ENCODE measurements around the gene VAV3. TPM values are rescaled to one million over a fixed set of nuclear protein-coding genes. Genes with fewer than 3 reads are reported as not detected.

VAV3 gene
- total and polyA plus RNA-seq, 2 experiments from 2014 or later, result under 0.01 to 0.24 TPM

DNA sequence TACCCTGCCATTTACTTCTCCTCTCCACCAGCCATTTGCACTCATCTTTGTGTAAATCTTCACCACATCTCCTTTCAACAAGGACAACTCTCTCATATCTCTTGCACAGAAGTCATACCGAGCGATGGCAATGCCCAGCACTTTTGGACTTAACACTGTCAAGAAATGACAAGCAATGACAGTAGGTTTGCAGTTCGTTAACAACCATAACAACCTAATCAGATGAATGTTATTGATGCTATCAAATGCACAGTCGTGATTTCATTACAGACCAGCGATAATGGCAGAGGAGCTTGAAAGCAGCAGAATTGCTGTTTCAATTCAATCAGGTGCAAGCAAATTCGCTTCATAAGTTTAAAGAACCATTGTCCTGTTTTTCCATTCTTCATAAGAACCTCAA is 390.9 kb downstream of the VAV3 start:
- H3K79me2 ChIP-seq (ENCODE audit: insufficient read depth), result no peaks in the 10 kb centered on the region
- no peak overlapping the region for H3K4me3 ChIP-seq
- H3F3A ChIP-seq (ENCODE audit: insufficient read depth), result peaks cover 9% of the 10 kb centered on the region; the same call in 1 of the 2 replicates
- no peak overlapping the region for H3K27ac ChIP-seq
- no peaks in the 10 kb centered on the region for H3K36me3 ChIP-seq (ENCODE audit: low read depth)
- in situ Hi-C loops (cut with MboI), result no loop called here
- no peaks in the 10 kb centered on the region for H3K27me3 ChIP-seq (replicated peaks; ENCODE audit: insufficient read depth)
- H4K20me1 ChIP-seq (ENCODE audit: insufficient read depth), result no peaks in the 10 kb centered on the region
- H3K4me2 ChIP-seq (ENCODE audit: unreplicated experiment), result no peak overlapping the region
- H3K9ac ChIP-seq, result no peak overlapping the region
- DNase-seq, result no peak
- TF ChIP-seq EZH2phosphoT487 (IDR thresholded peaks at IDR 0.05; ENCODE audit: insufficient read depth, low read depth), result no peak
- TF ChIP-seq EZH2 (IDR thresholded peaks at IDR 0.05; ENCODE audit: insufficient read depth, poor library complexity, severe bottlenecking), result no peak
- no peaks in the 10 kb centered on the region for H3K9me3 ChIP-seq (ENCODE audit: low read depth)
- no peaks in the 10 kb centered on the region for H3K9me2 ChIP-seq (ENCODE audit: insufficient read depth)
- WGBS, 2 experiments (ENCODE audit: low coverage in 1 of 2, low lambda C conversion rate in 2 of 2, missing lambda C conversion rate in 2 of 2), result 92 to 95% methylated on average over 6 of the region's 6 CpGs
- no peak overlapping the region for H2AFZ ChIP-seq
- peaks cover 9% of the 10 kb centered on the region for H3K4me1 ChIP-seq (ENCODE audit: insufficient read depth)

- H3K36me3 ChIP-seq (ENCODE audit: low read depth), result no peaks in the 10 kb centered on the region
- no peak for TF ChIP-seq EZH2phosphoT487 (IDR thresholded peaks at IDR 0.05; ENCODE audit: insufficient read depth, low read depth)
- no peak for TF ChIP-seq EZH2 (IDR thresholded peaks at IDR 0.05; ENCODE audit: insufficient read depth, poor library complexity, severe bottlenecking)
- no peak overlapping the region for H3K9ac ChIP-seq
- H3K27ac ChIP-seq, result no peak overlapping the region
- H3K9me2 ChIP-seq (ENCODE audit: insufficient read depth), result no peaks in the 10 kb centered on the region
- no peaks in the 10 kb centered on the region for H3K9me3 ChIP-seq (ENCODE audit: low read depth)
- no peaks in the 10 kb centered on the region for H4K20me1 ChIP-seq (ENCODE audit: insufficient read depth)
- no peaks in the 10 kb centered on the region for H3K27me3 ChIP-seq (replicated peaks; ENCODE audit: insufficient read depth)
- peak overlapping the region; percentile 8 for H3K4me2 ChIP-seq (ENCODE audit: unreplicated experiment)
- peak; percentile 96 for DNase-seq
- H3K4me3 ChIP-seq, result 0 out of 2 replicates have a peak overlapping the region, but pooled peaks have one; percentile 14
- peaks cover 9% of the 10 kb centered on the region for H3K4me1 ChIP-seq (ENCODE audit: insufficient read depth)
- in situ Hi-C loops (cut with MboI), result no loop called here
- WGBS, 2 experiments (ENCODE audit: low coverage in 1 of 2, low lambda C conversion rate in 2 of 2, missing lambda C conversion rate in 2 of 2), result 1 to 2% methylated on average over 3 of the region's 3 CpGs
- H2AFZ ChIP-seq, result no peak overlapping the region
- H3F3A ChIP-seq (ENCODE audit: insufficient read depth), result peaks cover 9% of the 10 kb centered on the region; the same call in 1 of the 2 replicates
- H3K79me2 ChIP-seq (ENCODE audit: insufficient read depth), result no peaks in the 10 kb centered on the region
These were observed 392.2 kb downstream of the VAV3 start for GRCh38 chr1:107572674-107573211.

- 89 to 95% methylated on average over 15 of the region's 15 CpGs for WGBS, 2 experiments (ENCODE audit: low coverage in 1 of 2, low lambda C conversion rate in 2 of 2, missing lambda C conversion rate in 2 of 2)
- no peak for DNase-seq
- Histone ChIP-seq H3K4me2 (ENCODE audit: unreplicated experiment) (no peak overlapping the region), H3K27ac (no peak overlapping the region), H3K9me2 (ENCODE audit: insufficient read depth) (no peaks in the 10 kb centered on the region), H3K9ac (no peak overlapping the region), H2AFZ (no peak overlapping the region), H3K27me3 (replicated peaks; ENCODE audit: insufficient read depth) (no peaks in the 10 kb centered on the region), H3K4me1 (ENCODE audit: insufficient read depth) (peaks cover 9% of the 10 kb centered on the region), H3K79me2 (ENCODE audit: insufficient read depth) (no peaks in the 10 kb centered on the region), H3F3A (ENCODE audit: insufficient read depth) (peaks cover 9% of the 10 kb centered on the region; the same call in 1 of the 2 replicates), H4K20me1 (ENCODE audit: insufficient read depth) (no peaks in the 10 kb centered on the region), H3K4me3 (no peak overlapping the region), H3K36me3 (ENCODE audit: low read depth) (no peaks in the 10 kb centered on the region), H3K9me3 (ENCODE audit: low read depth) (no peaks in the 10 kb centered on the region)
- in situ Hi-C loops (cut with MboI), result no loop called here
- TF ChIP-seq EZH2phosphoT487 (IDR thresholded peaks at IDR 0.05; ENCODE audit: insufficient read depth, low read depth) (no peak), EZH2 (IDR thresholded peaks at IDR 0.05; ENCODE audit: insufficient read depth, poor library complexity, severe bottlenecking) (no peak)
These were observed 394.2 kb downstream of the VAV3 start for GRCh38 chr1:107570768-107571167.

GRCh38 chr1:107563441-107563840 is 401.5 kb downstream of the VAV3 start:
- TF ChIP-seq EZH2 (IDR thresholded peaks at IDR 0.05; ENCODE audit: insufficient read depth, poor library complexity, severe bottlenecking) (no peak), EZH2phosphoT487 (IDR thresholded peaks at IDR 0.05; ENCODE audit: insufficient read depth, low read depth) (no peak)
- Histone ChIP-seq H2AFZ (no peak overlapping the region), H3K4me1 (ENCODE audit: insufficient read depth) (no peaks in the 10 kb centered on the region), H3K9me2 (ENCODE audit: insufficient read depth) (no peaks in the 10 kb centered on the region), H3K27ac (no peak overlapping the region), H3K36me3 (ENCODE audit: low read depth) (no peaks in the 10 kb centered on the region), H3K4me2 (ENCODE audit: unreplicated experiment) (no peak overlapping the region), H3K4me3 (no peak overlapping the region), H3K9ac (no peak overlapping the region), H3K79me2 (ENCODE audit: insufficient read depth) (no peaks in the 10 kb centered on the region), H3K9me3 (ENCODE audit: low read depth) (no peaks in the 10 kb centered on the region), H4K20me1 (ENCODE audit: insufficient read depth) (no peaks in the 10 kb centered on the region), H3K27me3 (replicated peaks; ENCODE audit: insufficient read depth) (no peaks in the 10 kb centered on the region), H3F3A (ENCODE audit: insufficient read depth) (no peaks in the 10 kb centered on the region)
- 57% methylated on average over 3 of the region's 3 CpGs for WGBS, 2 experiments (ENCODE audit: low coverage in 1 of 2, low lambda C conversion rate in 2 of 2, missing lambda C conversion rate in 2 of 2)
- in situ Hi-C loops (cut with MboI), result no loop called here
- DNase-seq, result no peak
